Stimulated activated CD4-positive, alpha-beta T cell treated with anti-CD3 and anti-CD28 coated beads, Interleukin-1b, Interleukin-23, amount 100 ng/mL, for 24 hours (primary cell): ENCODE results near the gene LATS2.

ENCODE experiments used
- DNase-seq, 4 experiments: peaks; one replicate each; pipeline ENCODE4 v3.0.0-alpha.2; 2020; ENCODE audit warnings: low read depth in 4 of 4, low spot score in 1 of 4

LATS2 gene

GRCh38 chr13:20994441-20994821 is 67.0 kb downstream of the LATS2 start:
- DNase-seq: no peak

GRCh38 chr13:20993661-20994440 is 67.5 kb downstream of the LATS2 start:
- no peak for DNase-seq

- DNase-seq: no peak
These were observed 68.2 kb downstream of the LATS2 start for GRCh38 chr13:20993211-20993610.

GRCh38 chr13:20991741-20992520 is 69.5 kb downstream of the LATS2 start:
- DNase-seq: no peak

- no peak for DNase-seq
These were observed 70.4 kb downstream of the LATS2 start for GRCh38 chr13:20990910-20991525.

- DNase-seq: no peak
These were observed 71.6 kb downstream of the LATS2 start for GRCh38 chr13:20989656-20990321.

GRCh38 chr13:20988909-20989655 is 72.3 kb downstream of the LATS2 start:
- no peak for DNase-seq

- DNase-seq: no peak
These were observed 73.1 kb downstream of the LATS2 start for GRCh38 chr13:20988033-20988908.

GRCh38 chr13:20987599-20987998 is 73.8 kb downstream of the LATS2 start:
- no peak for DNase-seq

- no peak for DNase-seq
These were observed 76.5 kb downstream of the LATS2 start for GRCh38 chr13:20984879-20985278.

GRCh38 chr13:20983386-20983785 is 78.0 kb downstream of the LATS2 start:
- no peak for DNase-seq

- no peak for DNase-seq
These were observed 79.9 kb downstream of the LATS2 start for GRCh38 chr13:20981370-20982095.

GRCh38 chr13:20980899-20981298 is 80.5 kb downstream of the LATS2 start:
- DNase-seq: no peak

- DNase-seq: no peak
These were observed 81.0 kb downstream of the LATS2 start for GRCh38 chr13:20980430-20980829.

- DNase-seq: no peak
These were observed 84.0 kb downstream of the LATS2 start for GRCh38 chr13:20977394-20977793.

- DNase-seq: no peak
These were observed 86.3 kb downstream of the LATS2 start for GRCh38 chr13:20974981-20975585.

- DNase-seq: no peak
These were observed 87.4 kb downstream of the LATS2 start for GRCh38 chr13:20973886-20974425.

- DNase-seq: no peak
These were observed 88.7 kb downstream of the LATS2 start for GRCh38 chr13:20972731-20973130.
